HG02938 (cell line): Measurements from ENCODE around the gene TMCC2.
"Not testable (repeated sequence)": the region's sequence is repeated elsewhere in the genome, so short reads cannot be mapped to it uniquely, and the experiment has no call there.

Source experiments
- ATAC-seq: cut with Tn5 transposase; IDR thresholded peaks from one replicate; pipeline ENCODE4 v1.9.1; 2021; ENCODE audit warnings: mild to moderate bottlenecking, moderate library complexity; ENCODE audit not compliant: unreplicated experiment

Gene TMCC2, protein sequence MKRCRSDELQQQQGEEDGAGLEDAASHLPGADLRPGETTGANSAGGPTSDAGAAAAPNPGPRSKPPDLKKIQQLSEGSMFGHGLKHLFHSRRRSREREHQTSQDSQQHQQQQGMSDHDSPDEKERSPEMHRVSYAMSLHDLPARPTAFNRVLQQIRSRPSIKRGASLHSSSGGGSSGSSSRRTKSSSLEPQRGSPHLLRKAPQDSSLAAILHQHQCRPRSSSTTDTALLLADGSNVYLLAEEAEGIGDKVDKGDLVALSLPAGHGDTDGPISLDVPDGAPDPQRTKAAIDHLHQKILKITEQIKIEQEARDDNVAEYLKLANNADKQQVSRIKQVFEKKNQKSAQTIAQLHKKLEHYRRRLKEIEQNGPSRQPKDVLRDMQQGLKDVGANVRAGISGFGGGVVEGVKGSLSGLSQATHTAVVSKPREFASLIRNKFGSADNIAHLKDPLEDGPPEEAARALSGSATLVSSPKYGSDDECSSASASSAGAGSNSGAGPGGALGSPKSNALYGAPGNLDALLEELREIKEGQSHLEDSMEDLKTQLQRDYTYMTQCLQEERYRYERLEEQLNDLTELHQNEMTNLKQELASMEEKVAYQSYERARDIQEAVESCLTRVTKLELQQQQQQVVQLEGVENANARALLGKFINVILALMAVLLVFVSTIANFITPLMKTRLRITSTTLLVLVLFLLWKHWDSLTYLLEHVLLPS

DNA sequence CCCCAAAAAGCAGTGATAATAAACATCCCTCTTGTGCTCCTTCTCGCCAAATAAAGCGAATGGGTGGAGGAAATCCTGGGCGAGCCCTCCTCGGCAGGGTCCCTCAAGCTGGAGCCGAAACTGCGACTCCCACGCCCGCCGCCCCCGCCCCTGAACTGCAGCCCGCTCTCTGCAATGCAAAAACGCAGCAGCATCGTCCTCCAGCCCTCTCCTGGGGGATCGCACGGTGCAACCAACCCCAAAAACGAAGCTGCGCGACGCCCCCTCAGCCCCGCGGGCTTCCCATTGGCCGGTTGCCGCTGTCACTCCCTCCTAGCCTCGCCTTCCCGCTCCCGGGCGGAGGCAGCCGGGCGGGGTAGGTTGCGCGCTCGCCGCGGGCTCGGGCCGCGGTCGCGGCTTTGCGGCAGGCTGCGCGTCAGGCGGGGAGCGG is at the start of gene TMCC2:
TMCC2 (plus strand) TSS at position 363 of the 430 bp plus-strand sequence. CDS start 619 bp downstream, outside the sequence.
- peak; percentile 61 for ATAC-seq

DNA sequence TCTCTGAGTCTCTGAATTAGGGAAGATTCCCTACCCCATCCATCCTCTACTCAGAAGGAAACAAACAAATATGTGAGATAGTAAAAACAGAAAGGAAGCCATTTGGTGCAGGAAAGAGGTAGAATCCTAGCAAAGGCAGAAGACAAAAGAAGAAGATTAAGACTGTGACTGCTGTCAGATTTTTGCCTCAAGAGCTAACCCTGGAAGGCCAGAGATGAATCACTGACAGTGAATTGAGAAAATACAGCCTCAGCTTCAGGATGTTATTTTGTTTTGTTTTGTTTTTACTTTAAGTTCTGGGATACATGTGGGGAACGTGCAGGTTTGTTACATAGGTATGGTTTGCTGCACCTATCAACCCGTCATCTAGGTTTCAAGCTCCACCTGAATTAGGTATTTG is 47.9 kb upstream of the TMCC2 start:
- no peak for ATAC-seq

DNA sequence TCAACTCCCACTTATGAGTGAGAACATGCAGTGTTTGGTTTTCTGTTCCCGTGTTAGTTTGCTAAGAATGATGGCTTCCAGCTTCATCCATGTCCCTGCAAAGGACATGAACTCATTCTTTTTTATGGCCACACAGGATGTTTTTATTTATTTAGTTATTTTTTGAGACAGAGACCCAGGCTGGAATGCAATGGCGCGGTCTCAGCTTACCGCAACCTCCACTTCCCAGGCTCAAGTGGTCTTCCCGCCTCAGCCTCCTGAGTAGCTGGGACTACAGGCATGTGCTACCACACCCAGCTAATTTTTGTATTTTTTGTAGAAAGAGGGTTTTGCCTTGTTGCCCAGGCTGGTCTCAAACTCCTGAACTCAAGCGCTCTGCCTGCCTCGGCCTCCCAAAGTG is 47.4 kb upstream of the TMCC2 start:
- ATAC-seq: not testable (repeated sequence)

DNA sequence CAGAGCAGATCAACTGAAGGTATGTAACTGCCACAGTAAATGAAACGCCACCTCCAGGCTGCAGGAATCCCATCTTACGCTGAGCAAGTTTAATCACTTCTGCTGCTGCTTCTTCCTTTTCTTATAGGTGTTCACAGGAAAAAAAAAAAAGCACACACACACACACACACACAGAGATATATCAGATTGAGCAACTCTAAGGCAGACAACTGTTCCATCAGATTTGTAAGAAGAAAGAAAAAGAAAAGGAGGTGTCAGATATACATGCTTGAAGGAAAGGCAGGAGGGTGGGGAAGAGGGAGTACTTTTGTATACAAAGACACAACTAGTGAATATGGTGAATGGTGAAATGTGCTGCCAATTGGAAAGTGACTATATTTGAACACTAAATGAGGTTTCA is 44.8 kb upstream of the TMCC2 start:
- ATAC-seq: no peak

DNA sequence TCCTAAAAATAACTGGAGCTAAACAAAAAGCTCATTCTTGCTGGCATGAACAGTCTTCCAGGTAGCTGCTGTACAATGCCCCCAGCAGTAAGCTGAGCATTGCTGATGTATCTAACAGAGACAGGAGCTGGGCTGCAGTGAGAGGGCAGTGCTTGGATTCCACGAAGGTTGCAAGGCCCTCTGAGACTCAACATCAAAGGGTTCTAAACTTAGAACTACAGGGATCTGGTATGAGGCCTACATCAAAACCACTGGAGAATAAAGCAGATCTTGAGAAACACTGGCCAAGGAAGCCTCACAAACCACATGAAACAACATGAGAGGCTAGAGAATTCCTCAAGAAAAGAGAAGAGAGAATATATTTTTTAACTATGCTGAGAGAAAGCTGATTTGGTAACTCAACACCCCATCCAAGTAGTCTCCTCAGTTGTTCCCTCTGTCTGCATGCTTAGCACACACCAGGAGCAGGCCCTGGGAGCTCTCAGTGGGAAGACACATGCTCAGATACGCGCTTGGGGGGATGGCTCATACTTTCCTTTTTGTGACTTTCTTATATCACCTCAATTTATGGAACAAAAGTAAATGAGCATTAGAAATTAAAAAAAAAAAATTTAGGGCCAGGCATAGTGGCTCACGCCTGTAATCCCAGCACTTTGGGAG is 43.9 kb upstream of the TMCC2 start:
- no peak for ATAC-seq

DNA sequence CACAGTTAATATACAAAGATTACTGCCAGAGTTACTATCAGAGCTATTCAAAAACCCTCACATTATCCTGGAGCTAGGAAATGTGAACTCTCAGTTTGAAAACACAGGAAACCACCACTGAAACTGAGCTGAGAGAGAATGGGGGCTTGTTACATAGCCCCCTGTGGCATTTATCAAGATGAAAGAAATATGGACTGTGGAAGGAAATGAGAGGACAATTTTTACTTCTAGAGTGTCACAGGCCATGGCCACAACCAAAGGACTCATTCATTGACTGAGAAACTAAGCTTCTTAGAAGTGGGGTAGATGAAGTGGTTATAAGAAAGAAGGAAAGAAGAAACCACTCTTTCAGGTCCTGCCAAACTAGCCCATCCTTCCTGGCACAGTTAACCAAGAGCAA is 41.6 kb upstream of the TMCC2 start:
- ATAC-seq: no peak

DNA sequence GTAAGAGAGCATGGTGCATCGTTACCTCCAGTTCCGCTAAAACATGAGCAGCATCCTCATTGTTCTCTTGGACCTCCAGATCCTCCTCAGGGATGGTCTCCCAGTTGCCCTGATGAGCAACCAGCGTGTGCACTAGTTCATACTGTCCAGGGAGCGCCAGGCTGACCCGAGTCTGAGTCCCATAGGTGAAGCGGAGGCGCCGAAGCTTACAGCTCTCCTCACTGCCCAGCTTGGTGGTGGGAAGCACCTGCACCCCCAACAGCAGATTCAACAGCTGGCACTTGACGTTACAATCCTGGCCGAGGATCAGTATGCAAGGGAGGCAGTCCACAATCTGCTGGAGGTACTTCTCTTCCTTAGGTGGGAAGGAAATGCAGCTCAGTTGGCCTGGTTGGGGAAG is 40.3 kb upstream of the TMCC2 start:
- ATAC-seq: no peak

DNA sequence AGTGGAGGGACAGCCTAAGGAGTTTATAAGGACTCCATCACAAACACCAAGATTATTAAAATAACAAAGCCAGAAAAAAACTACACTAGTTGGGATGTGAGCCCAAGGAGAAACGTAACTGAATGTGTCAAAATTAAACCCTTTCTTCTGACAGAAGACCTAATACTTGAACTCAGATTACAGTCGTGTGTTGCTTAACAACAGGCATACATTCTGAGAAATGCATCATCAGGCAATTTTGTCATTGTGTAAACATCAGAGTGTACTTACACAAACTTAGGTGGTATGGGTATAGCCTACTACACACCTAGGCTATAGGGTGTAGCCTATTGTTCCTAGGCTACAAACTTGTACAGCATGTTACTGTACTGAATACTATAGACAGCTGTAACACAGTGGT is 39.6 kb upstream of the TMCC2 start:
- ATAC-seq: no peak

DNA sequence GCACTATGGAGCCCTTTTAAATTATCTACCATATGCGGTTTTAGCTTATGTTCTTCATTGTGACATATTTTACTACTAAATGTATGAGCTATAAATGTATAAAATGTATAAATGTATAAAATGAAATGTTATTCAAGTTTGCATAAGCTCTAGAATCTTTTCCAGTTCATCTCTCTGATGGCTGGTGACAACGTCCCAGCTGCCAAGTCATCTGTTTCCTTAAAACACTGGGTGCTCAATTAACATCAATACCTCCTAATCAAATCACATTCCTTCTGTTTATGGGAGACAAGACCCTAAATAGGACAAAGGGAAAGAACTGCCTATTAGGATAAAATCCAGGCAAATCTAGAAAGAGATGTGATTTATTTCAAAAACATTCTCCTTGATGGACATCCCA is 39.1 kb upstream of the TMCC2 start:
- no peak for ATAC-seq

DNA sequence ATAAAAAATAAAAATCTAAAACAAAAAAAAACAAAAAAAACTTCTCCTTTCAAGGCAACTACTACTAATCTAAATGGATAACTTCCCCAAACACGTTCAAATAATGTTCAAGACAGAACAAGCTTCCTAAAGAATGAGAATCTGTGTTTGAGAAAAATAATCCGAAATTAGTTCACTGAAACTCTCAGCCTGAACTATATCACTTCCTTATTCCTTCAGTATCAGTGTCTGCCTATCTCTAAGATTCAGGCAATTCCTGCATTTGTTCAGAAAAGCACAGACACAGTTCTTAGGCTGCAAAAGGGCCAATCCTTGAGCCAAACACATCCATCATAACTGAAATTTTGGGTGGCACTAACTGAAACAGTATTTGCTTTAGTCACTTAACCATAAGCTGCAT is 38.6 kb upstream of the TMCC2 start:
- ATAC-seq: no peak

DNA sequence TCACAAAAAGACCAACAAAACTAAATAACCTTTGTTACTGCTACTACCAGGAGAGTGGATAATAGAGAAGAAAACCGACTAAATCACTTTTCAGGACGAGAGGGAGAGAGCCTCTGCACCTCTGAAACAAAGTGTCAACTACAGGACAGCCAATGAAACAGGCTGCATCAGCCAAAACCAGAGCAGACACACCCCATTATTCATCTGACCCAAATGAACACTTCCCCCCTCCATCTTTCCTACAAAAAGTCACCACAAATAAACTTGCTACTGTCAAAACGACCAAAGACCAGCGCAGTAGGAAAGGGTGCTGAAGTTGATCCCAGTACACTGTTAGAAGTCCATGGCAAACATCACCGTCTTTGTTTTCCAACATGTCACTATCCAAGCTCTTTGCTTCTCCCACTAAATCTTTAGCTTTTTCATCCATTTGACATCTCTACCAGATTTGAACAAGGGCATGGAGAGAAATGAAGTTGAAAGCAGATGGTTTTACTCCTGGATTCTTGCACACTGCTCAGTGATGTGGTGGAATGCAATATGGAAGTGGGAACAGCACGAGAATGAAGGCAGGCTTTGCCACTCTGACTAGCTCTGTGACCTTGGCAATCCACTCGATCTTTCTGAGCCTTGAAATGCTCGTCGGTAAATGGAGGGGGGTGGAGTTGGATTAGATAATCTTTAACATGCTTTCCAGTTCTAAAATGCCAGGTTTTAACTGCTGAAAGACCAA is 36.7 kb upstream of the TMCC2 start:
- no peak for ATAC-seq

DNA sequence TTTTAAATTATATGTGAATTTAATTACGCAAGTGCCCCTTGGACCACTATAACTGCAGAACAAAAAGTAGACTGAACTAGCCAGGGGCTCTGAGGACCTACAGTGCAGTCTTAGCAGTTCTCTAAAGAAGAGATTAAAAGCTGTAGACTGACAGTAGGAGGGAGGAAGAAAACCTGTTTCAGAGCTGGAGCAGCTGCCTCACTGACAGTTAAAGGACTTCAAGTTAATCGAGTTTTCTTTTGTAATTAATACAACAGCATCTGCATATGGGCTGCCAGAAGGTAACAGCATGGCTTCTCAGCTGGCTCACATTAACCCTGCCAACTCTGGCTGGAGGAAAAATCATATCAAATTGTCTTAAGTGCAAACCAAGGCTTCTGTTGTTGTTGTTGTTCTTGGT is 36.1 kb upstream of the TMCC2 start:
- ATAC-seq: no peak

DNA sequence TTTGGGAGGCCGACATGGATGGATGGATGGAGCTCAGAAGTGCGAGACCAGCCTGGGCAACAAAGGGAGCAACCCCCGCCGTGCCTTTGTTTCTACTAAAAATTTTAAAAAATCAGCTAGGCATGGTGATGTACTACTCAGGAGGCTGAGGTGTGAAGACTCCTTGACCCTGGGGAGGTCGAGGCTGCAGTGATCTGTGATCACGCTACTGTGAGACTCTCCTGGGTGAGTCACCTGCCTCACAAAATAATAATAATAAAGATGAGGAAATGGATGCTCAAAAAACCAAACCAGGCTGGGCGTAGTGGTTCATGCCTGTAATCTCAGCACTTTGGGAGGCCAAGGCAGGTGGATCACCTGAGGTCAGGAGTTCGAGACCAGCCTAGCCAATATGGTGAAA is 35.5 kb upstream of the TMCC2 start:
- ATAC-seq: no peak

DNA sequence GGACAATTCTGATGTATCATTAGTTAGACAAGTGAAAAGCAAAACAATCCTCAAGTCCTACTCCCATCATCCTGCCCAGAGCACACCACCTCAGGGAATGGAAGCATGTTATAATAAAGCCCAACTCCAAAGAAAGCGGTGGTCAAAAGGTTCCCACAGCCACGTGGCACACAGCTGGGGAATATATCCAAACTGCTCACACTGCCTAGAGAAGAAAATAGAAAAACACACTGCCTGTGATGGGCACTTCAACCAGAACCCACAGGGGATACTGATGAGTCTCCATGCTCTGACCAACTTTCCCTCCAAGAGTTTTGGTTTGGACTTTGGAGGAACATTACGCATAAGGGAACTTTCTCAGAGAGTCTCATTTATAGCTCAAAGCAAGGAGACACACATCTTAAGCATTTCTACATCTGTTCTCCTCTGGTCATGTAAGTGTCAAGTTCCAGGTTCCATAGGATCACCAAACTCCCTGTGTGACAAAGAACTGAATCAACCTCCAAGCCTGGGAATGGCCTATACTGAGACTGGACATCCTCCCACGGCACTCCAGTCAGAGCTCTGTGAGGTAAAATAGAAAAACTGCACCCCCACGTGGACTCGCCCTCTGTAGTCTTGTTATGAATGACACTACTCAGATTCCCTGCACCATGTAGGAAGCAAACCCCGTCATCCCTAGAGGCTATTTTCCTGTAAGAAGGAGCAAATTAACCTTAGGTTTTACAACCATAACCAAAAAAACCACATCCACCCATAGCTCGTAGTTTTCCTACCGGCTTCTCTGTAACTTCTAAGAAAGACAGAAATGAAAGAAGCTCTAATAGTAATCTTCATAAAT is 28.4 kb upstream of the TMCC2 start:
- no peak for ATAC-seq

DNA sequence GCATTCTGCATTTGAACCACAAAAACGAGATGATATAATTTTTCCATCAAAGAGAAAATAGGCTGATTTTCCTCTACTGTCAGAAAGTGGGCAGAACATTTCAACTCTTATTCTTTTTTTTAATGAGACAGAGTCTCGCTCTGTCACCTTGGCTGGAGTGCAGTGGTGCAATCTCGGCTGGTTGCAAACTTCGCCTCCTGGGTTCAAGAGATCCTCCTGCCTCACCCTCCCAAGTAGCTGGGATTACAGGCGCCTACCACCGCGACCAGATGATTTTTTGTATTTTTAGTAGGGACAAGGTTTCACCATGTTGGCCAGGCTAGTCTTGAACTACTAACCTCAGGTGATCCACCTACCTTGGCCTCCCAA is 27.8 kb upstream of the TMCC2 start:
- ATAC-seq: no peak

DNA sequence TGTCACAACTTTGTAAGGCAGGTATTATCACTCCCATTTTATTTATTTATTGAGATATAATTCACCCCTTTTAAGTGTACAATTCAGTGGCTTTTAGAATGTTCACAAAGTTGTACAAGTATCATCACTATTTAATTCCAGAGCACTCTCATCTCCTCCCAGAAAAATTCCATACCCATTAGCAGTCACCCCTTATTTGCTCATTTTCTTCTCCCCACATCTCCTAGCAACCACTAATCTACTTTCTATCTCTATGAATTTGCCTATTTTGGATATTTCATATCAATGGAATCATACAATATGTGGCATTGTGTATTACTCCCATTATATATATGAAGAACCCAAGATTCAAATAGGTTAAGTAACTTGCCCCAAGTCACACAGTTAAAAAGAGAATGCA is 23.2 kb upstream of the TMCC2 start:
- no peak for ATAC-seq

DNA sequence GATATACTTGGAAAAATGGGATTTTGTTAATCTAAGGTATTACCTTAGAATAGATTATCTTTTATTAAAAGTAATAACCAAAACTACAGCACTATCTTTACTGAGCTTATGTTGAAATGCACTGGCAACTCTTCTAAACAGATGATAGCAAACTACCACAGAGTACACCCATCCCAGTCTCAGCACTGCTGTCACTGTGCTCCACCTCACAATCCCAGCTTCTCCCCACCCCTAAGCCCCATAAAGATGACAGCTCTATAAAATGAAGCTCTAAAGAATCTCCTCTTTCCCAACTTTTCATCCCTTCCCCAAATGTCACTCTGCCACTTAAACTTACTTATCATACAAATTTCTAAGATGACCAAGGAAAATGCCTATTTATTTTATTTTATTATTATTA is 22.7 kb upstream of the TMCC2 start:
- ATAC-seq: no peak

DNA sequence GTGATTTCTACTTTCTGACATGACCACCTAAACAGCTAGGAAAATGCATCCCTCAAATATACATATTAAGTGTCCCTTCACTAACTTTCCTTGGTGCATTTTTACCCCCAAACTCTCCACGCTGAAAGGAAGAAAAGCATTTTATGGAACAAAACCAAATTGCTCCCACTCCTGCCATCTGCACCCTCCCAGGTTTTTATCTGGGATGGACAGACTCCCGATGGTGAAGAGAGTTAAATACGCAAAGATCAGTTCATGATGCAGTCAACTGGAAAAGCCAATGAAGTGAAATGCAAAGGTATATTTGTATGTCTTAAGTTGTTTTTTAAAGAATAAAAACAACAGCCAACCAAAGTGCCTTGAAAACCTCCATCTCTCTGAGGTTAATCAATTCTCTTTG is 18.9 kb upstream of the TMCC2 start:
- no peak for ATAC-seq

DNA sequence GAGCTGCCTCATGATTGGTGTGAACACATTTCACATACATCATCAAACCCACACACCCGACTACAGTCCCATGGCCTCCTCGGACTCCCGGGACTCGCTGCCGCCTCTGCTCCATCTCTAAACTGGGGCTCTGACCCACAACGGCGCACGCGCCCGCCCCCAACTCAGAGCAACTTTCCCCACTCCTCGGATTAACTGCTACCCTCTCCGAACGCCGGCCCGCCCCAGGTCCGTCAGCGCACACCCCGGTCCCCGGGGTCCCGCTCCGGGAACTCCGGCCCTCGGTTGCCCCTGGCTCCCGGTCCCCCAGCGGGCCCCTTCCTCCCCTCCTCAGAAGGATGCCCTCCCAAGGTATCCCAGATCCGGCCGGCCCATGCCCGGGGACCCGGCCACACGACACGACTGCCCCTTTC is 17.0 kb upstream of the TMCC2 start:
- ATAC-seq: no peak

DNA sequence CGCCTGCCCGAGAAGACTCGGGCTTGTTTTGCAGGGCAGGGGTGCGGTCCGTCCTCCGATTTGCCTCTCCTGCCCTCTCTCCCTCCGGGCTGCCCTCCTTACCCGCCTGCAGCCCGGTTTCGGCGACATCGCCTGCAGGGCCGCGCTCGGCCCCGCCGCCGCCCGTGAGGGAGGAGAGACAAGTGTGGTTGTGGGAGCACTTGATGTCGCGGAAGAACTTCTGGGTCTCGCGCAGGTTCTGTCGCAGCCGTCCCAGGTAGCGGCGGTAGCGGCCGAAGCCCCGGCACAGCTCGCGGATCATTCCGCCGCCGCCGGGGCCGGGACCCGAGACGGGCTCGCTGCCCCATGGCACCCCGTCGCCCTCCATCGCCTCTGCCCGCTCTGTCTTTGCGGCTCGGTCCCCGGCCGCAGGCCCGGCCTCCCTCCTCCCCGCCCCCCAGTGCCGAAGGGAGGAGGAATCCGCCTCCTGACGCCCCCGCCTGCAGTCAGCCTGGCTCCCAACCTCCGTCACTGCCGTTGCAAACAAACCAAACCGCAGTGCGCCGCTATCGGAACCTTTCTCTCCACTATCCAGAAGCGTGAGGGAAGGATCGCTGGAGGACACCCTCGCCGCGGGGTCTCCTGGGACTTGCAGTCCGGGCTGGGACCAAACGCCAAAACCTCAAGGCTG is 16.4 kb upstream of the TMCC2 start, which contains the start of gene DSTYK:
DSTYK (minus strand) TSS at position 534 of the 670 bp plus-strand sequence; CDS start at position 367, 167 bp downstream.
- peak; percentile 78 for ATAC-seq
